HG03045 (cell line): ENCODE measurements around the gene TPCN1.

ENCODE experiments used
- ATAC-seq: cut with Tn5 transposase; IDR thresholded peaks from one replicate; pipeline ENCODE4 v1.9.1; 2021; ENCODE audit warnings: mild to moderate bottlenecking, moderate library complexity; ENCODE audit not compliant: unreplicated experiment

TPCN1 gene

GRCh38 chr12:113221181-113221996, at the start of gene TPCN1:
TPCN1 (plus strand) TSS chr12:113221464; CDS start chr12:113226853, 5,389 bp downstream.
- ATAC-seq = peak; percentile 89

- no peak for ATAC-seq
These were observed 49.7 kb upstream of the TPCN1 start for GRCh38 chr12:113171543-113171942.

DNA sequence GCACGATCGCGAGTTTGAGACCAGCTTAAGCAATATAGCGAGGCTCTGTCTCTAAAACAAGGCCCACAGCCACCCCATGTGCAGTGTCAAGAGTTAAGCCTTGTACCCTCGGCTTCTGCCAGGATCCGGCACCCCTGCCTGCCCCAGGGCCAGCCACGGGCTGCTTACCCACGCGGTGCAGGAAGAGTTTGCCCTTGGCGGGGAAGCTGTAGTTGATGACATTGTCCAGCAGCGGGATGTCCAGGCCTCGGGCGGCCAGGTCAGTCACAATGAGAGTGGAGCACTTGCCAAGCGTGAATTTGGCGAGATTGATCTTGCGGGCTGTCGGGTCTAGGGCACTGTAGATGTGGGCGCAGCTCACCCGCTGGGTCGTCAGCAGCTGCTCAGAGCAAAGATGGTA, 49.1 kb upstream of the TPCN1 start:
- no peak for ATAC-seq

- no peak for ATAC-seq
These were observed 48.1 kb upstream of the TPCN1 start for GRCh38 chr12:113173081-113173698.

- no peak for ATAC-seq
These were observed 46.5 kb upstream of the TPCN1 start for GRCh38 chr12:113174461-113175384.

GRCh38 chr12:113179023-113179422, 42.2 kb upstream of the TPCN1 start:
- ATAC-seq = no peak

- no peak for ATAC-seq
These were observed 40.9 kb upstream of the TPCN1 start for GRCh38 chr12:113180333-113180732.

GRCh38 chr12:113181975-113182374, 39.3 kb upstream of the TPCN1 start:
- ATAC-seq = no peak

DNA sequence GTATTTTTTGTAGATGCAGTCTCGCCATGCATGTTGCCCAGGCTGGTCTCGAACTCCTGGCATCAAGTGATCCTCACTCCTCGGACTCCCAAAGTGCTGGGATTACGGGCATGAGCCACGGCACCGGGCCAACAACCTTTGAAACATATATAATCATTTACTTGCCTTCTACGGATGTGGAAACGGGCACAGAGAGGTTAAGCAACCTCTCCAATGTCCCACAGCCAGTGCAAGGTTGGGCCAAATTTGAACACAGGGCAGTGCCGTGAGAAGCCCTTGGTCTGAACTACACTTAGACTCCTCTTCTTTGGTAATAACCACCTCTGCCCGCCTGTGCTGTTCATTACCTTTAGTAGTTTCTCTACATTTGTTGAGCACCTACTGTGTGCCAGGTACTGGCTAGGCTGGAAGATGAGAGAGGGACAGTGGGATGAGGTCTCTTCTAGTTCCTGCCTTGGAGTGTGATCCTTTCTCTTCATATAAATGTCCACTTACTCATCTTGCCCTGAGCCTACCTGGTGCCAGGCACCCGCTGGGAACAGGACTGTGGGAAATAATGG, 38.2 kb upstream of the TPCN1 start:
- no peak for ATAC-seq

GRCh38 chr12:113184098-113184899, 37.0 kb upstream of the TPCN1 start:
- ATAC-seq = peak; percentile 53

- peak; percentile 87 for ATAC-seq
These were observed 36.4 kb upstream of the TPCN1 start for GRCh38 chr12:113184900-113185179.

- peak; percentile 42 for ATAC-seq
These were observed 35.9 kb upstream of the TPCN1 start, which contains the start of the genes DDX54 and RITA1 for GRCh38 chr12:113185180-113186032. DDX54 (minus strand) TSS chr12:113185478; CDS start chr12:113185451, 27 bp downstream. RITA1 (plus strand) TSS chr12:113185721; CDS start chr12:113186747, 1,026 bp downstream.

GRCh38 chr12:113186033-113186365, 35.3 kb upstream of the TPCN1 start:
- ATAC-seq = no peak

DNA sequence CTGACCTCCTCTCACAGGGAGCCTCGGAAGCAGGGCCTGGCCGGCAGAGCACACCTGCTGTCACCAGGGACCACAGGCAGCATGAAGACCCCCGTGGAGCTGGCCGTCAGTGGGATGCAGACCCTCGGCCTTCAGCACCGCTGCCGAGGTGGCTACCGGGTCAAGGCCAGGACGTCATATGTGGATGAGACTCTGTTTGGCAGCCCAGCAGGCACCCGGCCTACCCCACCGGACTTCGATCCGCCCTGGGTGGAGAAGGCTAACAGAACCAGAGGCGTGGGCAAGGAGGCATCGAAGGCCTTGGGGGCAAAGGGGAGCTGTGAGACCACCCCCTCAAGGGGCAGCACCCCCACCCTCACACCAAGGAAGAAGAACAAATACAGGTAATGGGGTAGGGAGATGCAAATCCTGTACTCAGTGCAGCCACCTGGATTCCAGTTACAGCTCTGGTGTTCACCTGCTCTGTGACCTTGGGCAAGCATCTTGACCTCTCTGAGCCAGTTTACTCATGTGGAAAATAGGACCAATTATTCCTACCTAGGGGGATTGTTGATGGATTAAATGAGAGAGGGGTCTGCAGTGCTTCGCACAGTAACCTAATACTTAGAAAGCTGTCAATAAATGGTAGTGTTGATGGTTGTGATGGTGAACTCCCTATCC, 34.5 kb upstream of the TPCN1 start:
- ATAC-seq = no peak

DNA sequence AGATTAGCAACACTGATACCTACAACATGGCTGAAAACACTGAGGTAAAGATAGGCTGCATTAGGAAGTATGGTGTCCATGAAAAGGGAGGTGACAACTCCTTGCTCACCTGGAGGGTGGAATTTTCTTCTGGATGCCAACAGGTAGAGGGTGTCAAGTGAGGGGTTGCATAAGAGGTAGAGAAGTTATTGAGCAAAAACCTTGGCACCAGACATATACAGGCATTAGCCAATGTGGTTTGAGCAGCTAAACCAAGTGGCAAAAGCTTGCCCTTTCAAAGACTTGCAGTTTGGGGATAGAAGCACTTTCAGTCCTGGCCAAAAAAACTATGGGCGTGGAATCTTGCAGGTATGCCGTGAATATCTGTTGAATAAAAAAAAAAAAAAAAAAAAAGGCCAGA, 31.9 kb upstream of the TPCN1 start:
- ATAC-seq = no peak

DNA sequence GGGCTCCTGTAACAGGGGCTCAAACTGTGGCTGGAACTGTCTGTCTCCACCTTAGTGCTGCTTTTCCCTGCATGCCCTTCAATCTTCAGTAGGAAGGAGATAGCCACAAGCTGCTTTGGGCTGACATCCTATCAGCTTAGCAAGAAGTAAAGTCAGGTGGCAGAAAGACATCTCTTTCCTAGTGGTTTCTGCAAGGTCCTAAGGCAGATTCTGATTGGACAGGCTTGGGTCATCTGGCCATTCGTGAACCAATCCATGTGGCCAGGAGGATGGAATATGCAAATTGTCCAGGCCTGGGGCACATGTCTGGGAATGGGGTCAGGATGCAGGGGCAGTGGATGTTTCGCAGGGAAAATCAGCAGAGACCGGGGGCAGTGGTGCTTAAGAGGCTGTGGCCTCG, 30.5 kb upstream of the TPCN1 start:
- no peak for ATAC-seq

DNA sequence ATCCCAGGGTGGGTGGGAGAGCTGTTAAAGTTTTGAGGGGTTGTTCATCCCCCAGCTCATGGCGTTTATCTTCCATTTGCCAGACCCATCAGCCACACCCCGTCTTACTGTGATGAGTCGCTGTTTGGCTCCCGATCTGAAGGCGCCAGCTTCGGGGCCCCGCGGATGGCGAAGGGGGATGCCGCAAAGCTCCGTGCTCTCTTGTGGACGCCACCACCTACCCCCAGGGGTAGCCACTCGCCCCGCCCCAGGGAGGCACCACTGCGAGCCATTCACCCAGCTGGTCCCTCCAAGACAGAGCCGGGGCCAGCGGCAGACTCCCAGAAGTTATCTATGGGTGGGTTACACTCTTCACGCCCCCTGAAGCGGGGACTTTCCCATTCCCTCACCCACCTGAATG, 30.0 kb upstream of the TPCN1 start:
- ATAC-seq = no peak

GRCh38 chr12:113194971-113195391, 26.3 kb upstream of the TPCN1 start:
- ATAC-seq = no peak

DNA sequence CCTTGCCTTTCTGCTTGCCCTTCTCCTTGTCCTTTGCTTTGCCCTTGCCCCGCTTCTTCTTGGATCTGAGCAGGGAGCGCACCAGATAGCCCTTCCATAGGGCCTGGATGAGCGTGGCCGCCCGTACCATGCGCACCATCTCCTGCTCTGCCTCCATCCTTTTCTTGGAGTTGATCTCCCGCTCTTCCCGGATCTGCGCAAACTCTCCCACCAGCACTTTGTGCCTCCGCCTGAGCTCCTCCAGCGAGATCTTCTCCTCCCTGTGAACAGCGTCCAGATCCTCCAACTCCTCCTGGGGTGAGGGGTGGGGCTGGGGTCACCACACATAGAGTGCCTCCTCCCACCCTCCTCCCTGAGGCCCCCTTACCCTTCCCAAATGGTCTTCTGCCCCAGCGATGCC, 25.7 kb upstream of the TPCN1 start:
- no peak for ATAC-seq
